DND-41 (cell line): ENCODE measurements around the gene CD164.

Source experiments
- CTCF ChIP-seq: IDR thresholded peaks from 2 replicates; pipeline ENCODE4 v1.5.1; 2012; ENCODE audit warnings: borderline replicate concordance, low read length, moderate library complexity, mild to moderate bottlenecking; ENCODE audit not compliant: poor library complexity, severe bottlenecking; ENCODE audit errors: extremely low read depth
- EZH2 ChIP-seq: IDR thresholded peaks from 3 replicates; pipeline ENCODE4 v1.6.1; 2012; ENCODE audit warnings: borderline replicate concordance, low read depth, mild to moderate bottlenecking, moderate library complexity, low read length, inconsistent platforms; ENCODE audit not compliant: severe bottlenecking

GRCh38 chr6:109331081-109331480 is 51.2 kb downstream of the CD164 start:
- TF ChIP-seq CTCF (no peak), EZH2 (no peak)
